GM12873 (cell line): Measurements from ENCODE around the gene UBASH3A.

Experiments used
- TF ChIP-seq, protein P1 (sequence below): IDR thresholded peaks from 2 replicates; pipeline ENCODE4 v1.5.1; 2012; ENCODE audit warnings: low read depth, mild to moderate bottlenecking, moderate library complexity, low read length, control low read depth; ENCODE audit not compliant: insufficient read depth; ENCODE audit errors: missing control alignments

UBASH3A gene

DNA sequence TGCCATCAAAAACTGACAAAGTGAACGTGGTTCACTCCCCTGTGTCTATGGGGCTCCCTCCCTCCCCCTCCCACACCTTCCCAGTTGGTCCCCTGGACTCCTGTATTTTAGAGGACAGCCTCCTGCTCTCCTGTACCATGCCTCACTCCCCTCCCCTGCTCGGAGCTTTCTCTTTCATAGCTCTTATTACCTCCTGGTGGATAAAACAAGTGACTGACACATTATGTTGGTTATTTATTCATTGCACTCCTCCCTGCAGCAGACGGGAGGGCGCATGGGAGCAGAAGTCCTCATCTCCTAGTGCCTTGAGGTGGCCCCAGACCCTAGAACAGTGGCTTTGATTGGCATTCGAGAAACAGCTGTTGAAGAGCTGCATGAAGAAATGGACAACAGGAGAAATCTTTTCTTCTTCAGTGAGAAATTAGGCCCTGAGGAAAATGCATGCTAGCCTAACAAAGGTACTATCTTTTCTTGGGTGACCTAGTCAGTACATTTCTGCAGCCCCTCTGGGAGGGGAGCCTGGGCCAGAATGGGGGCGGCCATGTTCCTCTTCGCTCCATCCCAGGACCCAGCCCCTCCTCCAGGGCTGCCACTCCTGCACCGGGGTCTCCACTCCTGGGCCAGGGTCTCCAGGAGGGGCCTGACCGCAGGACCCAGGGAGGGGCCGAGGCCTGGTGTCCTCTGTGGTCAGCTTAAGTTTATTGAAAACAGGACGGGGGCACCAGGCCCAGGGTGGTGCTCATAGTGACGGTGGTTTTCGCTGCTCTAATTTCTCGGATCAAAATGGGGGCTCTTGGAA is 36.1 kb upstream of the UBASH3A start:
- TF ChIP-seq, protein P1, sequence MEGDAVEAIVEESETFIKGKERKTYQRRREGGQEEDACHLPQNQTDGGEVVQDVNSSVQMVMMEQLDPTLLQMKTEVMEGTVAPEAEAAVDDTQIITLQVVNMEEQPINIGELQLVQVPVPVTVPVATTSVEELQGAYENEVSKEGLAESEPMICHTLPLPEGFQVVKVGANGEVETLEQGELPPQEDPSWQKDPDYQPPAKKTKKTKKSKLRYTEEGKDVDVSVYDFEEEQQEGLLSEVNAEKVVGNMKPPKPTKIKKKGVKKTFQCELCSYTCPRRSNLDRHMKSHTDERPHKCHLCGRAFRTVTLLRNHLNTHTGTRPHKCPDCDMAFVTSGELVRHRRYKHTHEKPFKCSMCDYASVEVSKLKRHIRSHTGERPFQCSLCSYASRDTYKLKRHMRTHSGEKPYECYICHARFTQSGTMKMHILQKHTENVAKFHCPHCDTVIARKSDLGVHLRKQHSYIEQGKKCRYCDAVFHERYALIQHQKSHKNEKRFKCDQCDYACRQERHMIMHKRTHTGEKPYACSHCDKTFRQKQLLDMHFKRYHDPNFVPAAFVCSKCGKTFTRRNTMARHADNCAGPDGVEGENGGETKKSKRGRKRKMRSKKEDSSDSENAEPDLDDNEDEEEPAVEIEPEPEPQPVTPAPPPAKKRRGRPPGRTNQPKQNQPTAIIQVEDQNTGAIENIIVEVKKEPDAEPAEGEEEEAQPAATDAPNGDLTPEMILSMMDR, result no peak

DNA sequence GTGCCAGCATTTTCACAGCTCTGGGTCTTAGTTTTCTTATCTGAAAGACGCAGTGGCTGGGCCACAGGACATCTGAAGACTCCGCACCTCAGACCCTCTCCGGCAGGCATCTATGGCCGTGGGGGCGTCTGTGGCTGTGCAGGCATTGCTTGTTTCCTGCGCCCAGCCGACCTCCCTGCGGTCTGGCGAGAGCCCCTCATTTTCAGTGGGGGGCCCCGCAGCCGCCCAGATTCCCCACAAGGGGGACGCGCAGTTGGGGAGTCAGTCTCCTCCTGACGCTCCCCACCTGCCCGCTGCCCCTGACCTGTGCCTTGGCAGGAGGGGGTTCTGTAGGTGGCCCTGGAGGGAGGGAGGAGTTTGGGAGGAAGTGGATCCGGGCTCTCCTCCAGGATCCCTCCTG is 33.9 kb upstream of the UBASH3A start:
- TF ChIP-seq, protein P1, result peak; percentile 12

DNA sequence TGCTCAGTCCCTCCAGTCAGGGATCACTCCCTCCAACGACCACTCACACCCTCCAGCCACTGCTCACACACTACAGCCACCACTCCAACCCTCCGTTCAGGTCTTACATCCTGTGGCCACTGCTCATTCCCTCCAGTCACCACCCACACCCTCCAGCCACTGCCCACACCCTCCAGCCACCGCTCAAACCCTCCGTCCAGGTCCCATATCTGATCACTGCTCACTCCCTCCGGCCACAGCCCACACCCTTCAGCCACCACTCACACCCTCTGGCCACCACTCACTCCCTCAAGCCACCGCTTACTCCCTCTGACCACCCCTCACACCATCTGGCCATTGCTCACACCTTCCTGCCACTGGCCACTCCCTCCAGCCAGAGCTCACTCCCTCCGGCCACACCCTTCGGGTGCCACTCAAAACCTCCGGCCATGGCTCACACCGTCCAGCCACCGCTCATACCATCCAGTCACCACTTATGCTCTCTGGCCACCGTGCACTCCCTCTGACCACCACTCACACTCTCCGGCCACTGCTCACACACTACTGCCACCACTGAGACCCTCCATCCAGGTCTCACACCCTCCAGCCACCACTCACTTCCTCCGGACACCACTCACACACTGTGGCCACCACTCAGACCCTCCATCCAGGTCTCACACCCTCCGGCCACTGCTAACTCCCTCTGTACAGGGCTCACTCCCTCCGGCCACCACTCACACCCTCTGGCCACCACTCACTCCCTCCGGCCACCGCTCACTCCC is 32.6 kb upstream of the UBASH3A start:
- TF ChIP-seq, protein P1, result no peak

DNA sequence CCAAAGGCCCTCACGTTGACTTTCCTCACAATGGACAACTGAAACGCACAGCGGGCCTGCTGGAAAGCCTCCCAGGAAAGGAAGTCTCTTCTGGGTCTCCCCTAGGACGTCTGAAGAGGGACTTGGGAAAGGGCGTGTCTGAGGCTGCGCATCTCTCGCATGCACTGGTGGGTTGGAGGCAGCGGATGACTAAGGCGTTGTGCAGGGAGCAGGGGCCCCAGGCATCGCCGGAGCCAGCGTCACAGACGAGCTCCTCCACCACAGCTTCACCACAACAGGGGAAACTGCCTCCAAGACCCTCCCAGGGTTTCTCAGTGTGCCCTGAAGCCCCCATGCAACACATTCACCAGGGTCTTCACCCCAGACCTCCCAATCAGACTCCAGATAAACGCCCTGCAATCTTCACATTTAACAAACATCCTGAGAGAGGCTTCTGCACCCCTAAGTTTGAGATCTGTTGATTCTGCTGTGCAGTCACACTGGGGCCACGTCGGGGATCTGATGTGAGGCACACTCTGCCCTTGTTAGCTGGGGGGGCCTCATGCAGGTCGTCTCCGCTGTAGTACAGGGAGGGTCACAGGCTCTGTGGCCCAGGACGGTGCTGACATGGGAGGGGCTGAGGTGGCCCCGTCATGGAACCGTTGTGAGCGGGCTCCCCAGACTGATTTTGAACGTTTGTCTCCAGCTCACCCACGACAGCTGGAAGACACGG is 30.4 kb upstream of the UBASH3A start:
- TF ChIP-seq, protein P1, result no peak

DNA sequence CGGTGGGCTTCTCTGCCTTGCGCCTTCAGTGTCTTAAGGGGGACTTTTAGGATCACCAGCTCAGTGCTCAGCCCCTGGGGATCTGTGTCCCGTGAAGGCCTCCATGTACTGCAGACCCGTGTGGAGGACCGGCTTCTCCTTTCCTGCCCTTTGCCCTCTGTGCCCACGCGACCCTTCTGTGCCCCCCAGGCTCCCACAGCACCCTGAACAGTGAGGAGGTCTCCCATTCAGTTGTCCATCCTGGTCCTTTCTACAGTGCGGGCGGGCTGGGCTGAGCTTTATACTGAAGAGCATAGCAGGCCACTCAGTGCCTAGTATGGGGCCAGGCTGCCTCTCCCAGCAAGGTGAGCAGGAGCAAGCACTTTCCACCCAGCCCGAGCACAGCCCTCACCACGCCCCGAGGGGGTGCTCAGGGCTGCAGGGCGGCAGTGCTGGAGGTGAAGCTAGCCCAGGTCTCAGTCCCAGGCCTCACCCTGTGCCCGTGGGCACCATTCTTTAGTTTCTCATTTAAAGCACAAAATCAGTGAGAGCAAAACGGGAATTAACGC is 29.7 kb upstream of the UBASH3A start:
- TF ChIP-seq, protein P1, result no peak

DNA sequence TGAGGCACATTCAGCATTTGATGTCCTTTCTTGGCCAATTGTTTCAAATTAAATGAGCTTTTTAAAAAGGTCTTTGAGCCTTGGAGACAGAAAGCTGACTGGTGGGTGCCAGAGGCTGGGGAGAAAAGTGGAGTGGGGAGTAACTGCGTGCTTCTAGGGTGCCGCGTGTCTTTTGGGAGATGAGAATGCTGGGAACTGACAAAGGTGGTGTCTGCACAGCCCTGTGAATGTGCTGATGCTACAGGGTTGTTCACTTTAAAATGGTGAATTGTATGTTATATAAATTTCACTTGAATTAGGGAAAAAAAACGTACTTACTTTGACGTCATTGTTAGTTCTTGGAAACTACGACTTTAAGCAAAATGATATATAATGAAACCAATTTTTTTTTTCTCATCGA is 29.2 kb upstream of the UBASH3A start:
- TF ChIP-seq, protein P1, result no peak

DNA sequence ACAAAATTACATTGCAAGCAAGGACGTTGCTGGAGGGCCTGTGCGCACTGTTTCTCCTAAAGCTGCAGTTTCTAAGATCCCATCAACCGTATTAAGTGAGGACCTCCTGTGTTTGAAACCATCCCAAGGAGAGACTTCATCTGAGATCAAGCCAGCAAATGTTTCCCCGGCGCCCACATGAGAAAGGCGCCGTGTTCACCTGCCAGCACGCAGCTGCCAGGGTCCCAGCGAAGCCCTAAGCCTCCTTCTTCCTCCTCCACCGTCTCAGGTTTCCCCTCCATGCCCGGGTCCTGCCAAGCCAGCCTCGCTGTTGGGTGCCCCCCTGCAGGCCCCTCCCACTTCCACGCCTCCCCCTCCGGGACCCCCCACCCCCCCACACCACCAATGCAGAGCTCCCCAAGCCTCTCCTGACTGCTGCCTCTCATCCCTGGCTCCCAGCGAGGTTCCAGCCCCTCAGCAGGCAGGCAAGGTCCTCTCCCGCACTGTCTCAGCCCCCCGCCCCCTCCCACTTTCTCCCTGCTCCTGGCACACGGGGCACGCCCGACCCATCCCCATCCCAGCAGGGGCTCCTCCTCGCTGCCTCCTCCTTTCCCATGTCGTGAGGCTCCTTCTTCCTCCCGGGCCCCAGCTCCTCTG is 28.7 kb upstream of the UBASH3A start:
- TF ChIP-seq, protein P1, result no peak
